Left ventricle myocardium inferior (tissue), 1 donor: Measurements from ENCODE around the gene STKLD1. TPM values are rescaled to one million over a fixed set of nuclear protein-coding genes. Genes with fewer than 3 reads are reported as not detected.
"Not testable (repeated sequence)": the region's sequence is repeated elsewhere in the genome, so short reads cannot be mapped to it uniquely, and the experiment has no call there.

Source experiments
- DNase-seq: peaks from one replicate; pipeline ENCODE4 v3.0.0-alpha.2; 2020
- H3K27ac ChIP-seq: fragments of 200-600 bp; replicated peaks from 2 replicates; pipeline ENCODE4 v1.8.0; 2021
- H3K27me3 ChIP-seq: fragments of 200-600 bp; 2 replicates; pipeline ENCODE4 v1.8.0; 2021; ENCODE audit warnings: low read depth
- H3K36me3 ChIP-seq: fragments of 200-600 bp; 2 replicates; pipeline ENCODE4 v1.8.0; 2021
- H3K4me1 ChIP-seq: fragments of 200-600 bp; 2 replicates; pipeline ENCODE4 v1.8.0; 2021
- H3K4me3 ChIP-seq: fragments of 200-600 bp; 2 replicates; pipeline ENCODE4 v1.8.0; 2021; ENCODE audit warnings: mild to moderate bottlenecking, moderate library complexity
- H3K9me3 ChIP-seq: fragments of 200-600 bp; replicated peaks from 2 replicates; pipeline ENCODE4 v1.8.0; 2021
- CTCF ChIP-seq: fragments of 200-600 bp; IDR thresholded peaks from 2 replicates; pipeline ENCODE4 v1.8.0; 2021; ENCODE audit warnings: antibody characterized with exemption, mild to moderate bottlenecking, borderline replicate concordance
- intact Hi-C: fragments of 100-400 bp; cut with micrococcal nuclease; formaldehyde crosslinking; loops from one replicate; pipeline ENCODE4 v1.11.0; 2022
- long read RNA-seq: library from polyadenylated mRNA; unstranded; transcript quantifications from one replicate; pipeline ENCODE4 v2.0.0, GENCODE V29; 2021
- total RNA-seq: library from RNA; stranded (reverse); fragmentation: NEBNext Ultra II Directional; extraction: Animal tissue kit (Norgen Biotek cat#: 25700); gene quantifications from one replicate; pipeline ENCODE4 v1.2.1, GENCODE V29; 2021
- donor health status: DM: no; HTN: yes; CAD: no; lungs with severe emphysema.

The STKLD1 gene
- not detected for total RNA-seq
- long read RNA-seq, partial matches to known transcripts: 1 of 3 reads
- long read RNA-seq, other reads (novel, unspliced or antisense): 2 of 3 reads

DNA sequence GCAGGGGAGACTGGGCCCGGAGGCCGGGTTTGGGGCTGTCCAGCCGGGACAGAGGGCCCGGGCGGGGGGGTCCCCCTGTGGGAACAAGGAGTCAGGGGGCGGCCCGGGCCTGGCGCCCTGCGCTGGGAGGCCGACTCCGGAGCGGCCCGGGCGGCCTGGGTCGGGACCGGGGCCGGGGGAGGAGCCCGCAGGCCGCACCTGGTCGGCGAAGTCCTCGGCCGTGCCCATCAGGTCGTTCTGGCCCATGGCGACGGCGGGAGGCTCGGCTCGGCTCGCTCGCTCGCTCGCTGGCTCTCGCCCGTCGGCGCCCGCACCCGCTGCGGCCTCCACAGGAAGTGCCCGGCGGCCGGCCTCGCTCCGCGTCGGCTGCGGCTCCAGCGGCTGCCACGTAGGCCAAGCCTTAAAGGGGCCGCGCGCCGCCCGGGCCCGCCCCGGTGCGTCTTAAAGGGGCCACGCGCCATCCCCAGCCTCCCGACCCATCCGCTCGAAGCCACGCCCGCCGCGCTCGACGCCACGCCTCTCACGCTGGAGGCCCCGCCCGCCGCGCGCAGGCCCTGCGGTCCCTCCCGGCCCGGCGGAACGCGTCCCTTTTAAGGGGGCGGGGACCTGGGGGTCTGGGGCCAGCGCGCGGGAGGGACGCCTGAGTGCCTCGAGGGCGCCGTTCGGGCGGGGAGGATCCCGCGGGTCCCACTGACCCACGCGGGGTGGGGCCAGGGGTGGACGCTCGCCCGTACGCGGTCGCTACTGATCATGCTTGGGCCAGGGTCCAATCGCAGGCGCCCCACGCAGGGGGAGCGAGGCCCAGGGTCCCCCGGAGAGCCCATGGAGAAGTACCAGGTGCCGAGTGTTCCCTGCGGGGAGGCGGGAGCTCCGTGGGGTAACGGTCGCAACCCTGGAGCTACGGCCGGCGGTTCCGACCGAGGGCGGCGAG, at the start of gene STKLD1, which contains the start of gene SURF4:
STKLD1 (plus strand) TSS at position 643 of the 931 bp plus-strand sequence; CDS start at position 751, 108 bp downstream.
SURF4 (minus strand) TSS at position 337 of the 931 bp plus-strand sequence; CDS start at position 246, 91 bp downstream.
- Histone ChIP-seq H3K9me3 (no peaks in the 10 kb centered on the region), H3K36me3 (peaks cover 7% of the 10 kb centered on the region), H3K4me1 (peaks cover 58% of the 10 kb centered on the region), H3K4me3 (peak within 1 kb of the TSS; percentile 97), H3K27ac (peak within 1 kb of the TSS; percentile 97), H3K27me3 (no peaks in the 10 kb centered on the region)
- peak; percentile 34 for TF ChIP-seq CTCF
- peak; percentile 97 for DNase-seq
- intact Hi-C loops: no loop called here

DNA sequence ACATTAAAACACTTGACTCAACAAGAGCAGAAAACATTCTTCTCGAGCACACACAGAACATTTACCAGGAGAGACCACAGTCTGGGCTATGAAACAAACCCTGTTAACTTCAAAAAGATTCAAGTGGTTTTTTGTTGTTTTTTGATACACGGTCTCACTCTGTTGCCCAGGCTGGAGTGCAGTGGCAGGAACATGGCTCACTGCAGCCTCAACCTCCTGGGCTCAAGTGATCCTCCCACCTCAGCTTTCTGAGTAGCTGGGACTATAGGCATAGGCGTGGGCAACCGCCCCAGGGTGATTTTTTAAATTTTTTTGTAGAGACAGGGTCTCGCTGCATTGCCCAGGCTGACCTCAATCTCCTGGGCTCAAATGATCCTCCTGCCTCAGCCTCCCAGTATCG, 49.1 kb upstream of the STKLD1 start:
- H3K4me1 ChIP-seq, H3K27ac ChIP-seq, H3K9me3 ChIP-seq, DNase-seq, H3K4me3 ChIP-seq, H3K27me3 ChIP-seq: not testable (repeated sequence)
- peaks cover 17% of the 10 kb centered on the region for H3K36me3 ChIP-seq
- intact Hi-C loops: loop anchor here (10.0 kb wide), 1 partner anchor 142 kb away; no protein-coding TSS in a partner anchor

DNA sequence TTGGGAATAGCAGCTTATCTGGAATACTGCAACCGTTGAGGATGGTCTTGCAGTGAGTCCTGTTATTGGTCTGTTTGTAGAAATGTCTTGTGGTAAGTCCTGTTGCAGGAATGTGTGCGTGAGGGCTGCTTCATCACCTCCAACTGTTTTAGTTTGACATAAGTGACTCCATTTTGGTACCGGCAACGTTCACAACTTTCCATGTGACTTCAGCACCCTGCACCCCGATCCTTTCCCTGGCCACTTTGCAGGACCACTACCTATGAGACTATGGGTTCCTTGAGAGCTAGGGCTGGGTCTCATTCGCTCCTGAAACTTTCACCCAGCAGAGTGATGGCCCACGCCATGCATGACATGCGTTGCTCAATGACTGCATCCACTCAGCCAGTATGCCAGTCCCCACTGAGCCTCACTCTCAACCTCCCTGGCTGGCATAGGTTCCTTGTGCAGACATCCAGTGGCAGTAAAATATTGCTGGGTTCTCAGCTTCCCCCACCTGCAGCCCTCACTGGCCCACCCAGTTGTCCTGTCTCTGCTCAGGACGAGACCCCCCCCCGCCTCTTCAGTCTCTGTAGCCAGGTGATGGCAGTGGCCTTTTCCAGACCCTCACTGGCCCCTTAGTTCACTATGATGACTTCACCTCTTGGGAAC, 48.2 kb upstream of the STKLD1 start:
- Histone ChIP-seq H3K27me3 (no peaks in the 10 kb centered on the region), H3K36me3 (peaks cover 27% of the 10 kb centered on the region), H3K27ac (no peak overlapping the region), H3K9me3 (no peaks in the 10 kb centered on the region), H3K4me3 (no peak overlapping the region), H3K4me1 (peaks cover 6% of the 10 kb centered on the region)
- no peak for TF ChIP-seq CTCF
- no peak for DNase-seq
- intact Hi-C loops: loop anchor here (10.0 kb wide), 1 partner anchor 143 kb away; no protein-coding TSS in a partner anchor

GRCh38 chr9:133329306-133330156, 46.6 kb upstream of the STKLD1 start:
- H3K9me3 ChIP-seq, H3K27ac ChIP-seq, H3K4me3 ChIP-seq, H3K27me3 ChIP-seq: not testable (repeated sequence)
- intact Hi-C loops: loop anchor here (10.0 kb wide), 1 partner anchor 145 kb away; no protein-coding TSS in a partner anchor
- Histone ChIP-seq H3K4me1 (peaks cover 18% of the 10 kb centered on the region), H3K36me3 (peaks cover 42% of the 10 kb centered on the region)
- peak; percentile 71 for TF ChIP-seq CTCF
- peak; percentile 16 for DNase-seq

GRCh38 chr9:133331221-133331620, 44.9 kb upstream of the STKLD1 start:
- H3K27me3 ChIP-seq: no peaks in the 10 kb centered on the region
- no peak for DNase-seq
- intact Hi-C loops: no loop called here
- H3K27ac ChIP-seq: no peak overlapping the region
- H3K9me3 ChIP-seq: no peaks in the 10 kb centered on the region
- no peak overlapping the region for H3K4me3 ChIP-seq
- no peak for TF ChIP-seq CTCF
- H3K36me3 ChIP-seq: peaks cover 42% of the 10 kb centered on the region
- H3K4me1 ChIP-seq: peaks cover 33% of the 10 kb centered on the region
